Ishikawa (cell line): Measurements from ENCODE around the gene MYCBPAP.

Experiments
- CEBPB ChIP-seq: IDR thresholded peaks from 2 replicates; pipeline ENCODE4 v1.6.1; 2012
- EP300 ChIP-seq: IDR thresholded peaks from 2 replicates; pipeline ENCODE4 v1.6.1; 2012; ENCODE audit warnings: borderline replicate concordance
- FOXM1 ChIP-seq: IDR thresholded peaks from 2 replicates; pipeline ENCODE4 v1.6.1; 2012; ENCODE audit warnings: low read depth, borderline replicate concordance
- TAF1 ChIP-seq: IDR thresholded peaks from 2 replicates; pipeline ENCODE4 v1.6.1; 2012; ENCODE audit warnings: low read depth, mild to moderate bottlenecking
- TF ChIP-seq, protein P1 (sequence below): IDR thresholded peaks from 2 replicates; pipeline ENCODE4 v1.6.1; 2012
- TF ChIP-seq, protein P2 (sequence below): IDR thresholded peaks from 2 replicates; pipeline ENCODE4 v1.6.1; 2012; ENCODE audit warnings: low read depth, mild to moderate bottlenecking

DNA sequence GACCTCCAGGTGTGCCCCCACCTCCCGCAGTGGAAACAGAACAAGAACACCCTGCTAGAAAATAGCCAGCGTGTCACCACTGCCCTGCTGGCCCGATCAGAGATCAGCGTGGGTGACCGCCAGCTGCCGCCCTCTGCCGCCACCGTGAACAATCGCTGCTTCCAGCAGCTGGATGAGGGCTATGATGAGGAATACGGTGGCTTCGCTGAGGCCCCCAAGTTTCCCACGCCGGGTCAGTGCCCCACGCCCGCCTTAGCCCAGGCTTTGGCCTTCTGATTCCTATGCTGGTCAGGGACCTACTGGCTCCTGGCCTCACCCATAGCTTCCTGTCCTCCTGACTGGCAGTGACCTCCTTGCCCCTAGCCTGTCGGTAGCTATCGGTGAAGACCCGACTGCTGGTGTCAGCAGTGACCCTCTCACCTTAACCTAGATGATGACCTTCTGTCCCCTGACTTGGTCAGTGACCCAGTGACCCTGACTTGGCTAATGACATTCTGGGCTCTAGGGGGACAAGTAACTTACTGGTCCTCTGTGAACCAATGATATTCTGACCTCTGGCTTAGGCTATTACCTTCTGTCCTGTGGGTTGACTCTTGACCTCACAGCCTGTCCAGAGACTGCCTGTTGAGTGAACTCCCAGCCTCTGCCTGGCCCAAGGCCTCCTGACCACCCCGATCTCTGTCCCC, 41.2 kb downstream of the MYCBPAP start:
- TF ChIP-seq, protein P1, sequence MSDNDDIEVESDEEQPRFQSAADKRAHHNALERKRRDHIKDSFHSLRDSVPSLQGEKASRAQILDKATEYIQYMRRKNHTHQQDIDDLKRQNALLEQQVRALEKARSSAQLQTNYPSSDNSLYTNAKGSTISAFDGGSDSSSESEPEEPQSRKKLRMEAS: no peak
- TF ChIP-seq EP300: no peak
- TF ChIP-seq FOXM1: no peak
- TF ChIP-seq TAF1: no peak
- TF ChIP-seq, protein P2, sequence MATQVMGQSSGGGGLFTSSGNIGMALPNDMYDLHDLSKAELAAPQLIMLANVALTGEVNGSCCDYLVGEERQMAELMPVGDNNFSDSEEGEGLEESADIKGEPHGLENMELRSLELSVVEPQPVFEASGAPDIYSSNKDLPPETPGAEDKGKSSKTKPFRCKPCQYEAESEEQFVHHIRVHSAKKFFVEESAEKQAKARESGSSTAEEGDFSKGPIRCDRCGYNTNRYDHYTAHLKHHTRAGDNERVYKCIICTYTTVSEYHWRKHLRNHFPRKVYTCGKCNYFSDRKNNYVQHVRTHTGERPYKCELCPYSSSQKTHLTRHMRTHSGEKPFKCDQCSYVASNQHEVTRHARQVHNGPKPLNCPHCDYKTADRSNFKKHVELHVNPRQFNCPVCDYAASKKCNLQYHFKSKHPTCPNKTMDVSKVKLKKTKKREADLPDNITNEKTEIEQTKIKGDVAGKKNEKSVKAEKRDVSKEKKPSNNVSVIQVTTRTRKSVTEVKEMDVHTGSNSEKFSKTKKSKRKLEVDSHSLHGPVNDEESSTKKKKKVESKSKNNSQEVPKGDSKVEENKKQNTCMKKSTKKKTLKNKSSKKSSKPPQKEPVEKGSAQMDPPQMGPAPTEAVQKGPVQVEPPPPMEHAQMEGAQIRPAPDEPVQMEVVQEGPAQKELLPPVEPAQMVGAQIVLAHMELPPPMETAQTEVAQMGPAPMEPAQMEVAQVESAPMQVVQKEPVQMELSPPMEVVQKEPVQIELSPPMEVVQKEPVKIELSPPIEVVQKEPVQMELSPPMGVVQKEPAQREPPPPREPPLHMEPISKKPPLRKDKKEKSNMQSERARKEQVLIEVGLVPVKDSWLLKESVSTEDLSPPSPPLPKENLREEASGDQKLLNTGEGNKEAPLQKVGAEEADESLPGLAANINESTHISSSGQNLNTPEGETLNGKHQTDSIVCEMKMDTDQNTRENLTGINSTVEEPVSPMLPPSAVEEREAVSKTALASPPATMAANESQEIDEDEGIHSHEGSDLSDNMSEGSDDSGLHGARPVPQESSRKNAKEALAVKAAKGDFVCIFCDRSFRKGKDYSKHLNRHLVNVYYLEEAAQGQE: no peak
- TF ChIP-seq CEBPB: no peak
